HG03342 (cell line): ENCODE data around the gene CYBA.

Experiments used
- ATAC-seq: cut with Tn5 transposase; IDR thresholded peaks from one replicate; pipeline ENCODE4 v1.9.1; 2021; ENCODE audit warnings: mild to moderate bottlenecking, moderate library complexity; ENCODE audit not compliant: unreplicated experiment

CYBA gene

GRCh38 chr16:88662843-88663606 lies 12.2 kb upstream of the CYBA start, which contains the start of gene MVD:
MVD (minus strand) TSS chr16:88663091; CDS start chr16:88663080, 11 bp downstream.
- peak; percentile 92 for ATAC-seq

- no peak for ATAC-seq
Measured at GRCh38 chr16:88662222-88662842, 11.5 kb upstream of the CYBA start.

- no peak for ATAC-seq
Measured at GRCh38 chr16:88661468-88661867, 10.6 kb upstream of the CYBA start.

GRCh38 chr16:88659160-88659559 lies 8.3 kb upstream of the CYBA start:
- no peak for ATAC-seq

- ATAC-seq: no peak
Measured at GRCh38 chr16:88658714-88659113, 7.9 kb upstream of the CYBA start.

GRCh38 chr16:88657371-88657770 lies 6.5 kb upstream of the CYBA start:
- no peak for ATAC-seq

GRCh38 chr16:88656291-88656980 lies 5.6 kb upstream of the CYBA start:
- no peak for ATAC-seq

DNA sequence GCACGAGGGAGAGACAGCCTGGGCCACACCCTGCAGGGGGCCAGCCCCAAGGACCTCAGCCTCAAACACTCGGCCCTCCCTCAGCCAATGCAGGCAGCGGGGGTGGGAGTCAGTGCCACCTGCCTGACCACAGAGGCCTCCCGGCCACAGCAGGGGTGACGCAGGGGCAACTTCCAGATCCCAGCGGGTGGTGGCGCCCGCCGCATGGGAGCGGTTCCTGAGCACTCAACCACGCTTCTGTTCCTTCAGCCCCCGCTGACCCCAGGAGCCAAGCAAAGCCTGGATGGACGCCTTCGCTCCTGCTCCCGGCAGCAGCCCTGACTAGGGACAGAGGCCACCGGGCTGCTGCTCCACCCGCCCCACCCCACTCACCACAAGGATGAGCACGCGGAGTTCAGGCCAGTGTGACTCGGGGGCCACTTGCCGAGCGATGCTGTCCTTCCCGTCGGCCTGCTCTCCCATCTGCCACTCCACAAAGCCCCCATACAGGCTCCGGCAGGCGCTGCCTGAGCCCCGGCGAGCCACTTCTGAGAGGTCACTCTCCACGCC lies 5.0 kb upstream of the CYBA start:
- ATAC-seq: no peak

DNA sequence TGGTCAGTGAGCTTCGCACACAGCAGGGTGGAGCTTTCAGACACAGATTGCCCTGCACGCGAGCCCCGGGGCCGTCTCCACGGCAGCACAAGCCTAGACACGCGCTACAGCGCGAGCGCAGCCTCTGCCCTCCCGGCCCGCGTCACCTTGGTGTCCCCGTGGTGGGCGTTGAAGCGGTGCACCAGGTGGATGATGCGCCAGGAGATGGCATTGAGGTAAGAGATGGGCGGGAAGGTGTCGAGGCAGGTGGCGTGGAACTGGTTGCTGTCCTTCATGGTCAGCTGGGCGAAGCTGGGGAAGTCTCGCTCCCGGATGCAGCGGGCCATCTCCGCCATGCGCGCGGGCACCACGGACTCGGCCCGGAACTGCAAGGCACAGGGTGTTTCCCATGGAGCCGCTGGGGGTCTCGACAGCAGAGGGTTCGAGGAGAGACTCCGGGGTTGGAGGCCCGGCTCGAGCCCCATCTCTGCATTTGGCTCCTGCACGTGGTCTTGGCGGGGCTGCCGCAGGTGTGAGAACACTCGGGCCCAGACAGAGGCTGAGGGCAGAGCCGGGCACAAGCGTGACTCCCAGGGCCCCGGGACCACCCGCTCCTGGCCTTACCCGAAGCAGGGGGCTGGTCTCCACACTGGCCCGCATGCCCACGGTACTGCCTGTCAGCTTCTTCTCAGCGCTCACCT lies 4.3 kb upstream of the CYBA start:
- ATAC-seq: no peak

- no peak for ATAC-seq
Measured at GRCh38 chr16:88654363-88655052, 3.7 kb upstream of the CYBA start.

GRCh38 chr16:88653596-88654362 lies 2.9 kb upstream of the CYBA start:
- ATAC-seq: no peak

GRCh38 chr16:88653101-88653500 lies 2.2 kb upstream of the CYBA start:
- no peak for ATAC-seq

- no peak for ATAC-seq
Measured at GRCh38 chr16:88652762-88653063, 1.9 kb upstream of the CYBA start.

- ATAC-seq: no peak
Measured at GRCh38 chr16:88651989-88652761, 1.3 kb upstream of the CYBA start.

- peak; percentile 79 for ATAC-seq
Measured at GRCh38 chr16:88651276-88651988, 579 bp upstream of the CYBA start.

- peak; percentile 11 for ATAC-seq
Measured at GRCh38 chr16:88649924-88650748, 717 bp downstream of the CYBA start.

DNA sequence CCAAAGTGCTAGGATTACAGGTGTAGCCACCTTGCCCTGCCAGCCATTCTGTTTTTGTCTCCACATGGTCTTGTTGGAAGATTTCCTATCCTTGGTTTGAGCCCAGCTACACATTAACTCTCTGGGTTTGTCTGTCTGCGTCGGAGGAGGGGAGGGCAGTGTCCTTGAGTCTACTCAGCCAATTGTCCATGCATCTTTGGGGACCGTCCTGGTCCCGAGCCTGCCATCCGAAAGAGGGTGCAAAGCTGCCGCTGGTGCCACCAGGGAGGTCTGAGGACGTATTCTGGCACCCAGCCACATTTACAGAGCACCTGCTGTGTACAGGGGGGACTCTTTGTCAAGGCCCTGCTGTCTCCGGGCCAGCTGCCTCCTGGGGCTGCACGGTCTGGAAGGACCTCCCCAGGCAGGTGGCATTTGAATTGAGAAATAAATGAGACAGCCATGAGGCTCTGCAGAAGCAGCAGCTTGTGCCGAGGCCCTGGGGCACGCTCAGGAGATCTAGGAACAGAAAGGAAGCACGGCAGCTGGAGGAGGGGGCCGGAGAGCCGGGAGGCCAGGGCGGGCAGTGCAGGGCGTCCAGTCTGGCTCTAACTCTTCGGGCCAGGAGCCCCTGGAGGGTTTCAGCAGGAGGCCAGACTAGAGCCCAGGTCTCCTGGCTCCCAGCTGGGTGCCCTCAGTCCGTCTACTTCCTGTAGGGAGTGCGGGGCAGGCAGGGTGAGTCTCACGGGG lies 1.5 kb downstream of the CYBA start:
- no peak for ATAC-seq
